Measurements from ENCODE around the gene MINDY1. TPM values are rescaled to one million over a fixed set of nuclear protein-coding genes. Genes with fewer than 3 reads are reported as not detected.

MINDY1 gene
- total RNA-seq, 1 experiment from 2014 or later: 11.6 TPM

DNA sequence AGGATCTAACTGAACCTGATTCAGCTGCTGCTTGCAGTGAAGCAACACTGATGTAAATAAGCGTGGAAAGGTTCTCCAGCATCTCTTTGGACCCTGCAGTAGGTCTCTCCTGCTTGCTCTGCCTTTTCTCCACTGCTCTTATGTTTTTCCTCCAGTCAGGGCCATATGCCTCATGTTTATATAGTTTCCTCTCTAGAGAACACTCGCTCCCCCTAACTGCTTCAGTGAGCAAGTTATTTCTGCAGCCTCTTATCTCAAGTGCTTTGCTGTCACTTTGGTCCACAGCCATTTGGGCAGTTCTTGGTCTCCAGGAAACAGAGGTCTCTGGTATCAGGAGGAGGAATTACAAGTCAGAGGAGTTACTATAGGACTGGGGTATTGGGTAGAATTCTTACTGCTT, 6.8 kb upstream of the MINDY1 start:
- Histone ChIP-seq H3K27me3 (replicated peaks; ENCODE audit: insufficient read depth, low read depth, low read length, poor library complexity) (no peaks in the 10 kb centered on the region), H3K4me1 (ENCODE audit: insufficient read depth, low read length, poor library complexity, severe bottlenecking) (peaks cover 11% of the 10 kb centered on the region), H3K4me3 (ENCODE audit: low read depth, low read length, poor library complexity, severe bottlenecking) (no peak overlapping the region), H3K27ac (ENCODE audit: low read depth, low read length, poor library complexity, severe bottlenecking) (no peak overlapping the region), H3K9me3 (ENCODE audit: low read depth, low read length, poor library complexity, severe bottlenecking) (no peaks in the 10 kb centered on the region), H3K36me3 (ENCODE audit: insufficient read depth, low read length, poor library complexity, severe bottlenecking) (peaks cover 3% of the 10 kb centered on the region)
- no peak for DNase-seq (ENCODE audit: low spot score)
- ChIA-PET CTCF (no interaction called here), POLR2A (ENCODE audit: low non-redundant PET) (no interaction called here)
- BruUV-seq (replicated peaks): no TSS peak
- intact Hi-C loops (cut with micrococcal nuclease; ENCODE audit: unreplicated experiment): no loop called here
- TF ChIP-seq, protein P1, sequence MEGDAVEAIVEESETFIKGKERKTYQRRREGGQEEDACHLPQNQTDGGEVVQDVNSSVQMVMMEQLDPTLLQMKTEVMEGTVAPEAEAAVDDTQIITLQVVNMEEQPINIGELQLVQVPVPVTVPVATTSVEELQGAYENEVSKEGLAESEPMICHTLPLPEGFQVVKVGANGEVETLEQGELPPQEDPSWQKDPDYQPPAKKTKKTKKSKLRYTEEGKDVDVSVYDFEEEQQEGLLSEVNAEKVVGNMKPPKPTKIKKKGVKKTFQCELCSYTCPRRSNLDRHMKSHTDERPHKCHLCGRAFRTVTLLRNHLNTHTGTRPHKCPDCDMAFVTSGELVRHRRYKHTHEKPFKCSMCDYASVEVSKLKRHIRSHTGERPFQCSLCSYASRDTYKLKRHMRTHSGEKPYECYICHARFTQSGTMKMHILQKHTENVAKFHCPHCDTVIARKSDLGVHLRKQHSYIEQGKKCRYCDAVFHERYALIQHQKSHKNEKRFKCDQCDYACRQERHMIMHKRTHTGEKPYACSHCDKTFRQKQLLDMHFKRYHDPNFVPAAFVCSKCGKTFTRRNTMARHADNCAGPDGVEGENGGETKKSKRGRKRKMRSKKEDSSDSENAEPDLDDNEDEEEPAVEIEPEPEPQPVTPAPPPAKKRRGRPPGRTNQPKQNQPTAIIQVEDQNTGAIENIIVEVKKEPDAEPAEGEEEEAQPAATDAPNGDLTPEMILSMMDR (conservative IDR thresholded peaks at IDR 0.05; ENCODE audit: low read depth, low read length): no peak
- TF ChIP-seq EZH2 (IDR thresholded peaks at IDR 0.05; ENCODE audit: borderline replicate concordance, low read depth, low read length, poor library complexity, severe bottlenecking): no peak

DNA sequence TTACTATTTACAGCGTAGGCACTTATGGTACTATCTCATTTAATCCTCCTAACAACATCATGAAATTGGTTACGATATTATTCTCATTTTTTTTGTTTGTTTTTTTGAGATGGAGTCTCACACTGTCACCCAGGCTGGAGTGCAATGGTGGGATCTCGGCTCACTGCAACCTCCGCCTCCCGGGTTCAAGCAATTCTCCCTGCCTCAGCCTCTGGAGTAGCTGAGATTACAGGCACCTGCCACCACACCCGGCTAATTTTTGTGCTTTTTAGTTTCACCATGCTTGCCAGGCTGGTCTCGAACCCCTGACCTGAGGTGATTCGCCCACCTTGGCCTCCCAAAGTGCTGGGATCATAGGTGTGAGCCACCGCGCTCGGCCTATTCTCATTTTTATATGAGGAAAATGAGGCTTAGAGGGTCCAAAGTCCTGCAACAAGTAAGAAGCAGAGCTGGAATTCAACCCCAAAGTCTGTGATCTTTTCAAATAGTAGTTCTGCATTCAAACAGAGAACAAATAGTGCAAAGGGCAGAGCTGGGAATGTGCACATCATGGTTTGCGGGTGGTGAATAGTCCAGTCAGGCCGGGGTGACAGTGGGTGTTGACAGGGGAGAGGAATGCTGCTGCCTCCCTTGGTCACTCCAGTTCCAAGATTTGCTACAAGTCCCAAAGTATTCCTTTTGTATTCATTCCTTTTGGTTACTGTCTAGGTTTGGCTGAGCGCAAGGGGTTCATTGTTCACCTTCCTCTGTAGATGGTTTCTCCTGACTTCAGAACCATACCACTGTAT, 6.2 kb upstream of the MINDY1 start:
- CTCF ChIA-PET: no interaction called here
- DNase-seq (ENCODE audit: low spot score): no peak

DNA sequence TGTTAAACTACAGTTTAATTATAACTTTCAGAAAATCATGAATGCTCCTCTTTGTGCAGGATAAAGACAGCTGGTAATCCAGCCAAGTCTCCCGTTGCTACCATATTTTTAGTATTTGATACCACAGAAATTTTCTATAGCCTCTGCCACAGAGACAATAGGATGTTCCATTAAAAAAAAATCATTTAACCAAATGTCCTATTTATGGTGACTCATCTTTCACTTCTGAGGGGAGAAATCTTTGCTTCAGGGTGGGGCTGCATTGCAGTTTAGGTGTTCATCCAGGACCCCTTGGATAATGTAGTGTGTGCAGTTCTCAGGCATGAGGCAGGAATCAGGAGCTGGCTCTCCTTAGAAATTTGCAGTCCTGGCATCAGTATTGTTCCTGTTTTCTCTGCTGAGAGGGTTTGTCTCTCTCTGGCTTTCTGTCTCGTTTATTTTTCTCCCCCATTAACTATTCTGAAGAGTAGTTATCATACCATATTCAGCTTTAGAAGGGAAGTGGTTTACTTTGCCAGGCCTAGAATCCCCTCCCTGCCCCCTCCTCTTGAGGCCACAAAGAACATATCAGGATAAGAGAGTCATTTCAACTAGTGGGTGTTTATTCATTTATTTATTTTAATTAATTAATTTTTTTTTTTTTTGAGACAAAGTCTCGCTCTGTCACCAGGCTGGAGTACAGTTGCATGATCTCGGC, 4.6 kb upstream of the MINDY1 start:
- TF ChIP-seq, protein P1 (conservative IDR thresholded peaks at IDR 0.05; ENCODE audit: low read depth, low read length): no peak
- no peak for TF ChIP-seq EZH2 (IDR thresholded peaks at IDR 0.05; ENCODE audit: borderline replicate concordance, low read depth, low read length, poor library complexity, severe bottlenecking)
- H3K9me3 ChIP-seq (ENCODE audit: low read depth, low read length, poor library complexity, severe bottlenecking): no peaks in the 10 kb centered on the region
- BruUV-seq (replicated peaks): no TSS peak
- H3K4me3 ChIP-seq (ENCODE audit: low read depth, low read length, poor library complexity, severe bottlenecking): no peak overlapping the region
- DNase-seq (ENCODE audit: low spot score): no peak
- no peaks in the 10 kb centered on the region for H3K36me3 ChIP-seq (ENCODE audit: insufficient read depth, low read length, poor library complexity, severe bottlenecking)
- ChIA-PET CTCF (no interaction called here), POLR2A (ENCODE audit: low non-redundant PET) (no interaction called here)
- H3K27me3 ChIP-seq (replicated peaks; ENCODE audit: insufficient read depth, low read depth, low read length, poor library complexity): no peaks in the 10 kb centered on the region
- no peak overlapping the region for H3K27ac ChIP-seq (ENCODE audit: low read depth, low read length, poor library complexity, severe bottlenecking)
- peaks cover 19% of the 10 kb centered on the region for H3K4me1 ChIP-seq (ENCODE audit: insufficient read depth, low read length, poor library complexity, severe bottlenecking)
- intact Hi-C loops (cut with micrococcal nuclease; ENCODE audit: unreplicated experiment): no loop called here

More for the DNA sequence above, 6.2 kb upstream of the MINDY1 start:
- Histone ChIP-seq H3K4me1 (ENCODE audit: insufficient read depth, low read length, poor library complexity, severe bottlenecking) (peaks cover 12% of the 10 kb centered on the region), H3K9me3 (ENCODE audit: low read depth, low read length, poor library complexity, severe bottlenecking) (no peaks in the 10 kb centered on the region), H3K27me3 (replicated peaks; ENCODE audit: insufficient read depth, low read depth, low read length, poor library complexity) (no peaks in the 10 kb centered on the region), H3K27ac (ENCODE audit: low read depth, low read length, poor library complexity, severe bottlenecking) (no peak overlapping the region), H3K4me3 (ENCODE audit: low read depth, low read length, poor library complexity, severe bottlenecking) (no peak overlapping the region), H3K36me3 (ENCODE audit: insufficient read depth, low read length, poor library complexity, severe bottlenecking) (peaks cover under 1% of the 10 kb centered on the region)
- POLR2A ChIA-PET (ENCODE audit: low non-redundant PET): no interaction called here
- BruUV-seq (replicated peaks): no TSS peak
- no peak for TF ChIP-seq EZH2 (IDR thresholded peaks at IDR 0.05; ENCODE audit: borderline replicate concordance, low read depth, low read length, poor library complexity, severe bottlenecking)
- TF ChIP-seq, protein P1 (conservative IDR thresholded peaks at IDR 0.05; ENCODE audit: low read depth, low read length): no peak
- intact Hi-C loops (cut with micrococcal nuclease; ENCODE audit: unreplicated experiment): no loop called here

Data from A673 (cell line).